Measurements from ENCODE around the gene LRRN1. TPM values are rescaled to one million over a fixed set of nuclear protein-coding genes. Genes with fewer than 3 reads are reported as not detected.

LRRN1 gene
- total RNA-seq, 2 donors from 2014 or later = 11.0 to 58.4 TPM

DNA sequence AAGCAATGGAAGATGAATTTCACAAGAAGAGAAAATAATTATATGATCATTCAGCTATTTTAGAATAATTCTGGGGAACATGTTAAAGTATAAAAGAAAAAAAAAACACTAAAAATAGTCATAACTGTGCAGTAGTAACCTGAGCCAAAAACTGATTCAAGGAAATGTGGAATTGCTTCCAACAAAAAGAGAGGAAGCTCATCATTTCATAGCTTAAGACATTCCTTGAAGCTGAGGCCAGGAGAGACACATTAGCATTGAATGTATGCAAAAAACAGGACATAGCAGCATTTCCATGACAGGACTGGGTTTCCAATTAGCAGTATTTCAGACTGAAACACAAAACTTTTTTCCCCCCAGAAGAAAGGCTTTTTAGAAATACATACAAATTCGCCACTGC is 27.7 kb upstream of the LRRN1 start:
- no peak overlapping the region for H3K4me3 ChIP-seq
- no peak for DNase-seq (ENCODE audit: low spot score)
- intact Hi-C loops (cut with DNase I) = no loop called here
- H3K36me3 ChIP-seq = no peaks in the 10 kb centered on the region
- no peaks in the 10 kb centered on the region for H3K4me1 ChIP-seq (replicated peaks)
- H3K27ac ChIP-seq = no peak overlapping the region
- no peaks in the 10 kb centered on the region for H3K9me3 ChIP-seq
- 84% methylated on average over 1 of the region's 1 CpG for WGBS
- no peaks in the 10 kb centered on the region for H3K27me3 ChIP-seq (replicated peaks; ENCODE audit: insufficient read depth)
- TF ChIP-seq POLR2A (IDR thresholded peaks at IDR 0.05) = no peak
- TF ChIP-seq POLR2AphosphoS5 (IDR thresholded peaks at IDR 0.05) = no peak
- TF ChIP-seq, protein P1, sequence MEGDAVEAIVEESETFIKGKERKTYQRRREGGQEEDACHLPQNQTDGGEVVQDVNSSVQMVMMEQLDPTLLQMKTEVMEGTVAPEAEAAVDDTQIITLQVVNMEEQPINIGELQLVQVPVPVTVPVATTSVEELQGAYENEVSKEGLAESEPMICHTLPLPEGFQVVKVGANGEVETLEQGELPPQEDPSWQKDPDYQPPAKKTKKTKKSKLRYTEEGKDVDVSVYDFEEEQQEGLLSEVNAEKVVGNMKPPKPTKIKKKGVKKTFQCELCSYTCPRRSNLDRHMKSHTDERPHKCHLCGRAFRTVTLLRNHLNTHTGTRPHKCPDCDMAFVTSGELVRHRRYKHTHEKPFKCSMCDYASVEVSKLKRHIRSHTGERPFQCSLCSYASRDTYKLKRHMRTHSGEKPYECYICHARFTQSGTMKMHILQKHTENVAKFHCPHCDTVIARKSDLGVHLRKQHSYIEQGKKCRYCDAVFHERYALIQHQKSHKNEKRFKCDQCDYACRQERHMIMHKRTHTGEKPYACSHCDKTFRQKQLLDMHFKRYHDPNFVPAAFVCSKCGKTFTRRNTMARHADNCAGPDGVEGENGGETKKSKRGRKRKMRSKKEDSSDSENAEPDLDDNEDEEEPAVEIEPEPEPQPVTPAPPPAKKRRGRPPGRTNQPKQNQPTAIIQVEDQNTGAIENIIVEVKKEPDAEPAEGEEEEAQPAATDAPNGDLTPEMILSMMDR (IDR thresholded peaks at IDR 0.05) = no peak

DNA sequence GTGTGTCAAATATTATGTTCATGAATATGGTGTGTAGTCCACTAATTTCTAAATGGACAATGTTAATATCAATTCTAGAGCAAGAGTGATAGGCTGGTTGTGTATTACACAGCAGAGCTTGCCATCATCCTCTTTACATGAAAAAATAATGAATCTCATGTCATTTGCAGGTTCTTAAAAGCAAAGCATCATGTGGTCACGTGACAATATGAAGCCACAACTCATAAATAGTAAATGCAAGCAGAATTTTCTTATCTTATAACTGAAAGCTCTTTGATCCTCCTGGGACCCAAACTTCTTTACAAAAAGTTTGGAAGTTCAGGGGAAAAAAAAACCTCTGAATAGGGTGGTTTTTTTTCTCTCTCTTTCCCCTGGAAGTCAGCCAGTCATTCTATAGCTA is 26.9 kb upstream of the LRRN1 start:
- Histone ChIP-seq H3K4me1 (replicated peaks) (no peaks in the 10 kb centered on the region), H3K9me3 (no peaks in the 10 kb centered on the region), H3K27me3 (replicated peaks; ENCODE audit: insufficient read depth) (no peaks in the 10 kb centered on the region), H3K4me3 (no peak overlapping the region), H3K27ac (no peak overlapping the region), H3K36me3 (no peaks in the 10 kb centered on the region)
- TF ChIP-seq, protein P1 (IDR thresholded peaks at IDR 0.05) = no peak
- no peak for TF ChIP-seq POLR2A (IDR thresholded peaks at IDR 0.05)
- TF ChIP-seq POLR2AphosphoS5 (IDR thresholded peaks at IDR 0.05) = no peak
- WGBS = 81% methylated on average over 1 of the region's 1 CpG
- DNase-seq (ENCODE audit: low spot score) = no peak
- intact Hi-C loops (cut with DNase I) = no loop called here

- 71% methylated on average over 7 of the region's 7 CpGs for WGBS
- no peak for DNase-seq (ENCODE audit: low spot score)
- H3K27ac ChIP-seq = no peak overlapping the region
- H3K9me3 ChIP-seq = no peaks in the 10 kb centered on the region
- H3K36me3 ChIP-seq = no peaks in the 10 kb centered on the region
- TF ChIP-seq POLR2A (IDR thresholded peaks at IDR 0.05) (no peak), POLR2AphosphoS5 (IDR thresholded peaks at IDR 0.05) (no peak)
- TF ChIP-seq, protein P1 (IDR thresholded peaks at IDR 0.05) = no peak
- intact Hi-C loops (cut with DNase I) = no loop called here
- H3K4me1 ChIP-seq (replicated peaks) = no peaks in the 10 kb centered on the region
- H3K4me3 ChIP-seq = no peak overlapping the region
- no peaks in the 10 kb centered on the region for H3K27me3 ChIP-seq (replicated peaks; ENCODE audit: insufficient read depth)
Observed at GRCh38 chr3:3772920-3773319, 26.3 kb upstream of the LRRN1 start.

DNA sequence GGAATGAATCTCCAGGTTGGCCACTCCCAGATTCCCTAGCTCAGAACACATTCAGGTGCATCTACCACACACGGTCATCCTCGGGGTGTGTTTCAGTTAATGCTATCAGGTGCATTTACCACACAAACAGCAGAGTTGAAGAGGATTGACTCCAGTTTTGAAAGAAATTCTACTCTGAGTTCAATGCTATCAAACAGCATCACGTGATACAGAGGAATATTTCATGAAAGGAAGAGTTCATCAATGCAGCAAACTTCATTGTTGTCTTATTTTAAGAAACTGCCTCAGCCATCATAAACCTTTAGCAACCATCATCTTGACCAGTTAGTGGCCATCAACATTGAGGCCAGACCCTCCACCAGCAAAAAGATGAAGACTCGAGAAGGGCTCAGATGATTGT is 22.6 kb upstream of the LRRN1 start:
- no peaks in the 10 kb centered on the region for H3K27me3 ChIP-seq (replicated peaks; ENCODE audit: insufficient read depth)
- WGBS = 93% methylated on average over 4 of the region's 4 CpGs
- intact Hi-C loops (cut with DNase I) = no loop called here
- no peaks in the 10 kb centered on the region for H3K36me3 ChIP-seq
- H3K27ac ChIP-seq = no peak overlapping the region
- no peak for TF ChIP-seq POLR2AphosphoS5 (IDR thresholded peaks at IDR 0.05)
- TF ChIP-seq, protein P1 (IDR thresholded peaks at IDR 0.05) = no peak
- no peak for TF ChIP-seq POLR2A (IDR thresholded peaks at IDR 0.05)
- H3K4me3 ChIP-seq = no peak overlapping the region
- H3K4me1 ChIP-seq (replicated peaks) = no peaks in the 10 kb centered on the region
- no peak for DNase-seq (ENCODE audit: low spot score)
- H3K9me3 ChIP-seq = no peaks in the 10 kb centered on the region

DNA sequence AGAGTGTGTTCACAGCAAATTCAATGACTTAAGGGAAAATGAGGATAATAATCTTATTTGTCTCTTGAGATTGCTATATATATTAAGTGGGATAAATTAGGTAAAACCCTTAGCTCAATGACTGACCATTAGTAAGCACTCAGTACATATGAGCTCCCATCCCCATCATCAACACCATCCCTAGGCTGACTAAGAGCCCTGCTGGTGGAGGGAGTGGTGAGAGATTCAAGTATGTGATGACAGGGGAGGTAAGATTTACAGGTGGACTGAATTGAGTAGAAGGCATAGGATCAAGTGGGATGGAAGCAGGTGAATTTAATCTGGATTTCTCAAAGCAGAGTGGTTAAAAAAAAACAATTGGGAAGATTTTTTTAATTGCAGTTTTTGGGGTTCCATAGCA is 21.0 kb upstream of the LRRN1 start:
- H3K4me3 ChIP-seq = no peak overlapping the region
- no peak overlapping the region for H3K27ac ChIP-seq
- no peaks in the 10 kb centered on the region for H3K4me1 ChIP-seq (replicated peaks)
- no peaks in the 10 kb centered on the region for H3K9me3 ChIP-seq
- H3K36me3 ChIP-seq = no peaks in the 10 kb centered on the region
- TF ChIP-seq, protein P1 (IDR thresholded peaks at IDR 0.05) = no peak
- TF ChIP-seq POLR2A (IDR thresholded peaks at IDR 0.05) = no peak
- TF ChIP-seq POLR2AphosphoS5 (IDR thresholded peaks at IDR 0.05) = no peak
- intact Hi-C loops (cut with DNase I) = no loop called here
- no peaks in the 10 kb centered on the region for H3K27me3 ChIP-seq (replicated peaks; ENCODE audit: insufficient read depth)
- no peak for DNase-seq (ENCODE audit: low spot score)
